ENCODE measurements around the gene SPTBN5.

Gene SPTBN5

DNA sequence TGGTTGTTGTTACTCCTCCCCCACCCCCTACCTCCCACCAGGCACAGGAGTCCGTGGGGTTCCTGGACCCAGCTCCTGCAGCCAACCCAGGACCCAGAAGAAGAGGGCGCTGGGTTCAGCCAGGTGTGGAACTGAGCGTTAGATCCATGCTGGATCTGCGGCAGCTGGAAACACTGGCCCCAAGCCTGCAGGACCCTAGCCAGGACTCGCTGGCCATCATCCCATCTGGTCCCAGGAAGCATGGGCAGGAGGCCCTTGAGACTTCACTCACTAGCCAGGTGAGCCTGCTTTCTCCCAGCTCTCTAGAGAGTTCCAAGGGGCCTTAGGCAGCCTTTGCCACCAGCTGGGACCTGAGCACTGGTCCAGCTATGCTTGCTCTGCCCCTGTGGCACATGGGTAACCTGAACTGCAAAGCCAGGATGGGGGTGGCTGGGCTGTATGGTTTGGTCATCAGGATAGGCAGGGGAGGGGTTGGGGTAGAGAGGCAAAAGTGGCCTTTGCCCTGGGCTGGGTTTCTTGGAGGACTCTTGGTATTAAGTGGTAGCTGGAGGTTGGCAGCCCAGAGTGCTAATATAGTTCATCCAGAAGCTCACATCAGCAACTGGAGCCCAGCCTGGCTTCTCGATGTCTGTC lies 72.9 kb downstream of the SPTBN5 start:
- no peak for DNase-seq

DNA sequence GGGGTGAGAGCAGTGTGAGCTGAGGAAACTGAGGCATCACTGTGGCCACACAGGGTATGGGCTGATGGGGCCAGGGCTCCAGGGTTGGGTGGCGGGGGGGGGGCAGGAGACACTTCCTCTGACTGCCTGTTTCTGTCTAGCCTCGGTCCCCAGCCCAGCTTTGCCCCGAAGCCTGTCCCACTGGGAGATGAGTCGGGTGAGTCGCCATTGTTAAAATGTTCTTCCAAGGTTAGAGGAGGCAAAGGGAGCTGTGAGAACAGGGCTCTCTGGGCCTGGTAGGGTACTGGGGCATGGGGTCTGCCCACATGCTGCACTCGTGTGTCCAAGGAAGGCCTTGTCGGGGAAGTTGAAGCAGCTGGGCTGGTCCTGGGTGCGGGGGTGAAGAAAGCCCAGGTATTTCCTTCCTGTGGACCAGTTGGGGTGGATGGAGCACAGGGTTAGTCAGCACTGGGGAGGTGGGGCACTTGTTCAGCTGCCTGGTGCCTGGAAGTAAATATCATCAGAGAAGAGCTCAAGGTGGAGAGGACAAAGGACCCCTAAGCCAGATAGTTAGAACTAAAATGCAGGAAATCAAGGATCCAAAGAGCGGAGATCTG lies 74.3 kb downstream of the SPTBN5 start:
- no peak for DNase-seq

DNA sequence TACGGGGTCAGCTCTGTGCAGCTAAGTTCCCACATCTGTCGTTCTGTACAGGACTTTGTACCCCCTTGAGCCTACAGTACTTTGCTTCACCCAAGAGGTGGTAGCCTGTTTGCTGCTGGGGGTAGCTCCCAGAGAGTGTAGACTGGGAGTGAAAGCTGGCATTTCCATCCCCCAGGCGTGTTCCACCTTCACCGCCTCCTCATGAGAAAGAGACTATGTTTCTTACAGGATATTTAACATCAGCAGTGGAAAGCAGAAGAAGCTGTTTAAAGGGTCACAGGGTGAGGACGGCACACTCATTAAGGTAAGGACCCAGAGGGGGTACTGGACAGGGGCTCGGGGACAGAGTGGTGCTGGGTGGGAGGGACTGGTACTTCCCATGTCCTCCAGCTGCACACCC lies 76.1 kb downstream of the SPTBN5 start:
- no peak for DNase-seq

DNA sequence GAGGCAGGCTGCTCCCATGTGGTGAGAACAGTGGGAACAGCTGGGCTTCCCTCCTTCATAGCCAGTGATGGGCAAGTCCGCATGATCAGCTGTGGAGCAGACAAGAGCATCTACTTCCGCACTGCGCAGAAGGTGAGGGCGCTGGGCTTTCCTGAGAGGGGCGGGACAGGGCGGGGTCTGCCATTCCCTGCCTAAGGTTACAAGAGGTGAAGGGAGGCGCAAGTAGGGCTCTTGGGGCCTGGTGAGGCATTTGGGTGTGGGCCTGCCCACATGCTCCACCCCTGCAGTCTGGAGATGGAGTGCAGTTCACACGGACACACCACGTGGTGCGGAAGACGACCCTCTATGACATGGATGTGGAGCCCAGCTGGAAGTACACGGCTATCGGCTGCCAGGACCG lies 76.5 kb downstream of the SPTBN5 start:
- no peak for DNase-seq

DNA sequence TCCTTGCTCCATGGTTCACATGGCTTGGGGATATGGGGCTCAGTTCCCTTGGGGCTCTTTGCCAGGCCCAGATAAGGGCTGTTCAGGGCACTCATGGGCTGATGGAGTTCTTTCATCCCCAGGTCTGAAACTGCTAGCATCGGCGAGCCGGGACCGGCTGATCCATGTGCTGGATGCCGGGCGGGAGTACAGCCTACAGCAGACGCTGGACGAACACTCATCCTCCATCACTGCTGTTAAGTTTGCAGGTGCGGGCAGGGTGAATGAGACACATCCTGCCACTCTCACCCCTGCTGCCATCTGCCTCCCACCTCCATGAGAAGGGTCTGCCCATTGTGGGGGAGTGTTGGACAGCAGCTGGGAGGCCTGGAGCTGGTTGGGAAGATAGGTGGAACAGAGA lies 77.1 kb downstream of the SPTBN5 start:
- no peak for DNase-seq

DNA sequence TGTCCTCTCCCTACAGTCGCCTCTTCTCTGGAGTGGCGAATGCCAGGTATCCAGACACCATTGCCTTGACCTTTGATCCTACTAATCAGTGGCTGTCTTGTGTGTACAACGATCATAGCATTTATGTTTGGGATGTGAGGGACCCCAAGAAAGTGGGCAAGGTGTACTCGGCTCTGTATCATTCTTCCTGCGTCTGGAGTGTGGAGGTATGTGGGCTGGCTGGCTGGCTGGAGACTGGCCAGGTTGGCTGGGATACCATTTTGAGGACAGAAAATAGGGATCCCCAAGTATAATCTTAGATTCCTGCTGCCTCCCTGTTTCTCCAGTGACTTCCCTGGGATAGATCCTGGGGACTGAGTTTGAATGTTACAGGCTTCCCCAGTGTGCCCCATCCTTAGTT lies 79.3 kb downstream of the SPTBN5 start:
- DNase-seq: no peak

DNA sequence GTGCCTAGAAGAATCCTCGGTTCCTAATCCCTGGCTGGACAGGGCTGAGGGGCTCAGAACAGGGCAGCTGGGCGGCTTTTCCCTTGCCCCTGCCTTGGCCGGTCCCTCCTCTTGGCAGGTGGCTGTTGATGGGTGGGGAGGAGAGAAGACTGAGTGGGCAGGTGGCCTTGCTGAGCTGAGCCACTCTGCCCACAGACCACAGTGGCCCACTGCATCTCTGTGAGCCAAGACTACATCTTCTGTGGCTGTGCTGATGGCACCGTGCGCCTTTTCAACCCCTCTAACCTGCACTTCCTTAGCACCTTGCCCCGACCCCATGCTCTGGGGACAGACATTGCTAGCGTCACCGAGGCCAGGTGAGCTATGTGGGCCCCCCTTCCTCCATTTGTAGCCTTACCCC lies 80.4 kb downstream of the SPTBN5 start:
- no peak for DNase-seq

DNA sequence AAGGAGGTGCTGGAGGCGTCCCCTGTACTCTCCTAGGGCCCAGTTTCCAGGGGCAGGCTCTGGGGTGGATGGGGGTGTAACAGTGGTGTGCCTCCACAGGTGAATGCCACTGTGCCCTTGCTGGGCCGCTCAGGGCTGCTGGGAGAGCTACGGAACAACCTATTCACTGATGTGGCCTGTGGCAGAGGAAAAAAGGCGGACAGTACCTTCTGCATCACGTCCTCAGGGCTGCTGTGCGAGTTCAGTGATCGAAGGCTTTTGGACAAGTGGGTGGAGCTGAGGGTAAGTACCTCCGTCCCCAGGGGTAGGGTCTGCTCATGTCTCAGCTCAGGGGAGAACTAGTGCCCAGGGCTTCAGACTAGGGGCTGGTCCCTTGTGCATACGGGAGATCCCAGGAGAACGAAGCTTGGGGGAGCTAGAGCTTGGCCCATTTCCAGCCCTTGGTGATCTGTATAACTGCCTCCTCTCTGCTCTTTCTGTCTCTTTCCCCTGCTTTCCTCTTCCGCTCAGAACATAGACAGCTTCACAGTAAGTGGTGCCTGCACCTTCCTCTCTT lies 81.0 kb downstream of the SPTBN5 start:
- DNase-seq: no peak

DNA sequence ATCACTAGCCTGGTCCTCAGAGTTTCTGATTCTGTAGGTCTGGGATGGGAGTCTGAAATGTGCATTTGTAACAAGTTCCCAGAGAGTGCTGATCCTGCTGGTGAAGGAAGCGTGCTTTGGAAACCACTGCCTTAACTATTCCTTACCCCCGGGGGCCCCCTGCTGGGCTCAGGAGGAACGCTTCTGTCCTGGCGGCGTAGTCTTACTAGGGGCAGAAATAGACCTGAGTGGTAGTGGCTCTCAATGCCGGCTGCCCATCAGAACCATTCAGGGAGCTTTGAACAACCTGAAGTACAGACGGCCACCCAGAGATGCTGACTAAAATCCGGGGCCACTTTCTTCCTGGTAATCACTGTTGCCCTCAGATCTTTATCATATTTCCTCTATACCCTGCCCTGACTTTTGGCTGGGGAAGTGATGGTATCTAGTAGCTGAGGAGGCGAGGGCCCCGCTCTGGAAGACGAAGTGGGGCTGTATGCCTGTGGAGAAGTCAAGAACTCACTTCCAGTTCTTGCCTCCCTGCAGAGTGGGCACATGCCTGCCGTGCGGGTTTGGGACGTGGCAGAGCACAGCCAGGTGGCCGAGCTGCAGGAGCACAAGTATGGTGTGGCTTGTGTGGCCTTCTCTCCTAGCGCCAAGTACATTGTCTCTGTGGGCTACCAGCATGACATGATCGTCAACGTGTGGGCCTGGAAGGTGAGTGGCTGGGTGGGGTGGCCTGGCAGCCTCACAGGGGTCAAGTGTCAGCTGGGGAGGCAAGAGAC lies 82.2 kb downstream of the SPTBN5 start:
- no peak for DNase-seq

DNA sequence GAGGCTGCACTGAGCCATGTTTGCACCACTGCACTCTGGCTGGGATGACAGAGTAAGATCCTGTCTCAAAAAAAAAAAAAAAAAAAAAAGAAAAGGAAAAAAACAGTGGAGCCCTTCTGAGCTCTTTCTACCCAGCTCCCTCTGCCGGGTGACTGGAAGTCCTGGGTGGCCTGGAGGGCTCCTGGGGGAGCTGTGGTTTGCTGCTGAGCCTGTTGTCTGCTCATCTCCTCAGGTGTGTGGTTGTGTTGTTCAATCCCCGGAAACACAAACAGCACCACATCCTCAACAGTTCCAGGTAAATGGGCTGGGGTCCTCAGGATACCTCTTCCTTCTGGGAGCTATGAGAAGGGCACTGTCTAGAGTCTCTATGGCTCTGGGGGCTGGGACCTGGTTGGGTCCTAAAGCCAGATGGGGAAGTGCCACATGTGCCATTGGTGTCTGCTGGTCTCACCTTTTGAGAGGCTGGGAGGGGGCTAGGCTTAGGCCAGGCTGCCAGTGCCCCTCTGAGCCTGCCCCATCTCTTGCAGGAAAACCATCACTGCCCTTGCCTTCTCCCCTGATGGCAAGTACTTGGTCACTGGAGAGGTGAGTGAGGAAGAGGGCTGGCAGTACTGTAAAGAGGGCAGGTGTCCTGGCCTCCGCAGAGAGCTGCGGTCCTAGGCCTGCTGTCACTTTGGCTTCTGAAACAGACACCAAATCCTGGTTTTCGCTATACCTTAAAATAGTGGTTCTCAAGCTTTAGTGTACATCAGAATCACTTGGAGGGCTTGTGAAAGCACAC lies 83.0 kb downstream of the SPTBN5 start:
- no peak for DNase-seq

DNA sequence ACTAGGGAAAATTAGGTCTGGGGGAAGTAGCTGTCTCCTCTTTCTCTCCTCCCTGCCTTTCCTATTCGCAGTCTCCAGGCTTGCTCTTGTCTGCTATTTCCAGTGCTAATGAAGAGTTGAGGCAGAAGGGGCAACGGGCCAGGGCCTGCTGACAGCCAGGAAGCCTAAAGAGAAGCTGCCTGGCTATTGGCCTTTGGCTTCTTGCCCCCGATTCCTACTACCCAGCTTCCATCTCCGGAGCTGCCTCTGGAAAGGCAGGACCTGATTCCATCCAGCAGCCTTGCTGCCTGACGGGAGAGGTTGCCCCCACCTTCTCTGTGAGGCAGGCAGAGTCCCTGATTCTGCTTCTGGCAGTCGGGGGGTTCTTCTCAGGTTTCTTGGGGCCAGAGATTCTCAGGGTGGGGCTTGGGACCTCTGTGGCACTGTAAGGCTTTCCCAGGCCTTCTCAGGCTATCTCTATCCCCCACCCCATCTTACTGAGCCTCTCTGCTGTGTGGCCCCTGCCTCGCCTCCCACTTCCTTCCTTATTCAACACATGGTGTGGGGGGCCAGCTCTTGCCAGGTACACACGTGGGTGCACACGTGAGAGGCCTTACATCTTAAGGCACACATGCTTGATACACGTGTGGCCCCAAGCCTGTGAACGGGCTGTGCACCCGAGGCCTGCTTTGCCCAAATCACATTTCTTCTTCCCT lies 84.2 kb downstream of the SPTBN5 start:
- no peak for DNase-seq

DNA sequence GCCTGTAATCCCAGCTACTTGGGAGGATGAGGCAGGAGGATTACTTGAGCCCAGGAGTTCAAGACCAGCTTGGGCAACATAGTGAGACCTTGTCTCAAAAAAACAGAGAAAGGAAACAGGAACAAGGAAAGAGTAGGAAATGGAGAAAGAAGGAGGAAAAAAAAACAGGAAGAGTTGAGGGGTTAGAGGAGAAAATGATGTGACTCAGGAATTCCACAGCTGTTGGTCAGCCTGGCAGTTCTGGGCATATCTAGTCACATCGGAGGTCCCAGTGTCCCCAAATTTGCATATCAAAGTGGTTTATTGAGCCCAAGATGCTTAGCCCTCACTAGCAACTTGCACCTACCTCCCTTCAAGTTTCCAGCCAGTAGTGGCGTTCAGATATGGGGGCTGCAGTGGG lies 84.7 kb downstream of the SPTBN5 start:
- no peak for DNase-seq

DNA sequence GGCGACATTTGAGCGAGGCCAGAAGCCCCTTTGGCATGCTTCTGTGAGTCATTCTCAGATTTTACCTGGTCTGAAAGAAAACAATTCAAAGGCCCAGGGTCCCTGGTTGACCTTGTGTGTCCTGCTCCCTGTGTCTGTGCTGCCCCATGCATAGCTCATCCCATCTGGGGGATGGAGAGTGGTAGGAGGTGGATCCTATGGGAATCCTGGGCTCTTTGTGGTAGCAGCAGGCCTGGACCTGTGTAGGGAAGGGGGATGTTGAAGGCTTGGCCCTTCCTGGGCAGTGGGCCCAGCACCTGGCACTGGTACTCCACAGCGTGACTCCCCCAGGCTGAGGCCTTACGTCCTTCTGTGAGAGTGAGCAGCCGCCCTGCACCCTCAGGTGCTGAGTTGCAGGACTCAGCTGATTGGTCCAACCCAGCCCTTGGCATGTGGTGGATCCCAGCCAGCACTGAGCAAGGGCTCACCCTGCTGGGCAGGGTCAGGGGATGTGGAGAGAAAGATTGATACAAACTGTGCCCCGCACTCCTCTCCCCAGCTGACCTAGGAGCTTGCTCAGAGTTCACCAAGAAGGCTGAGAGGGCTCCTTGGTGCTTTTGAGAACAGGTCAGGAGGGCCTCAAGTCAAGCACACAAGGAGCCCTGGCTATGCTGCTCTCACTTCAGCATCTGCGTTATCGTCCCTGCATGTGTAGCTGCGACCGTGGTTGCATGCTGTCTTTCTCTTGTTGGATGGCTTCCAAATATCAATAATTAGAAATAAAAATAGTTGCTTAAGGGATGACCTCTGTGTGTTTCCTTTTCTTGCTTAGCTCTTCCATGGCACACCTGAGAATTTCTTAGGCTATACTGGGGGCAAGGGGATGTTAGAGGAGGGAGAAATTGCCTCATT lies 87.3 kb downstream of the SPTBN5 start:
- DNase-seq: no peak

DNA sequence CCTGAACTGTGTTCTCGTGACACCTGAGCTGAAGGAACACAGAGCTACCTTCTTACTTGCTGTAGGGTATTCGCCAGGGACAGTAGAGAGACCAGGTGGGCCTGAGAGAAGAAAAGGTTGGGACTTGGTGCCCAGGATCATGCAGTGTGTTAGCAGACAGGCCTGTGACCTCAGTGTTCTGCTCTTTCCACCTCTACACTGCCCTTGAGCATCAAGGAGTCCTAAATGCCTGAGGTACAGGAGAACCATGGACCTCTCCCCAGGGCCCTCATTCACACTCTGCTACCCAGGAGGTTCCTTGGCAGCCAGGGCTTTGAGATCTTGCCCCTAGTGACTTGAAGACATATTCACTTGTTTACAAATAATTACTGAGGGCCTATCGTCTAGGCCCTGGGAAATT lies 88.1 kb downstream of the SPTBN5 start:
- no peak for DNase-seq

DNA sequence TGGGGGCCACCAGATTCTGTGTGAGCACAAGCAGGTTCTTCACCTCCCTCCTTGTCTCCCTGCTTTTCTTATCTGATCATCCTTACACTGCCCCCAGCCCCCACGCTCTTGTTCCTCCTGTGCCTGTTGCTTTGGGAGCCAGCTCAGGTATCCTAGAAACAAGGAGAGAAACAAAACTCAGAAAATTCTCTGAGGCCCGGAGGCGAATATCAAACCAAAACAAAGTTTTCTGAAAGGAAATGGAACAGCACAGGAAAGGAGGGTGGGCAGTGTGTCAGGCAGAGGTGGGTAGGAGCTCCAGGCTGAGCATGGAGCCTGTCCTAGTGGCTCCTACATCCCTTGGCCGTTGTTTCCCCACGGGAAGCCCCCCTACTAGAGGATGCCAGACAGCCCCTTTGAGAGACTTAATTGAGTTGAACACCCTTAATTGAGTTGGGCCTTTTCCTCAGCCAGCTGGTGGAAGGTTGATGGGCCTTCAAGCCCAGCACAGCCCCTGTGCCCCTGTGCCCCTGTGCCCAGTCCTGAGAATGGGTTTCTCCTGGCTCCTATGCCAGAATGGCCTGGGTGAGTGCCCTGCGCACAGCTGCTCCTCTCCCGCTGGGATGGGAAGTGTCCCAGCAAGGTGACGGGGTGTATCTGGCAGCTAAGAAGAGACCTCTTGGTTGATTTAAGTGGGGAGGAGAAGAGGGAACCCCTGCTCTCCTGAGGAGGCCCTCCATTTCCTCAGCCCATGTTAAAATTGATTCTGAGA lies 88.8 kb downstream of the SPTBN5 start:
- DNase-seq: no peak

DNA sequence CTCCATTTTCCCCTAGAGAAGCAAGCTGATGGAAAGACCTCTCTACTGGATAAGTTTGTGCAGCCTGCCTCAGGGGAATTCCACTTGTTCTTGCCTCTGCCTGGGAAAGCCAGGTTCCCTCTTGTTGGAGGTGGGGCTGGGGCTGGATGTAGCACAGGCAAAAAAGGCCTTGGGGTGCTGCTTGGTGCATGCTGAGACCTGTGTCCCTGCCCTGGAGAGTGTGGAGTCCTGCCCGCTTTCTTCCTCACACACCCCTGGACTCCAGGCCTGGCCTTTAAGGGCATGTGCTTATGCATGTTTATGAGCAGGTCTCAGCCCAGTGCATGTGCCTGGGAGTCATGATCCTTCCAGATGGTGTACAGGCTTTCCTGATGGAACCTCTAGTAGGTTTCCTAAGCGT lies 89.5 kb downstream of the SPTBN5 start:
- no peak for DNase-seq

DNA sequence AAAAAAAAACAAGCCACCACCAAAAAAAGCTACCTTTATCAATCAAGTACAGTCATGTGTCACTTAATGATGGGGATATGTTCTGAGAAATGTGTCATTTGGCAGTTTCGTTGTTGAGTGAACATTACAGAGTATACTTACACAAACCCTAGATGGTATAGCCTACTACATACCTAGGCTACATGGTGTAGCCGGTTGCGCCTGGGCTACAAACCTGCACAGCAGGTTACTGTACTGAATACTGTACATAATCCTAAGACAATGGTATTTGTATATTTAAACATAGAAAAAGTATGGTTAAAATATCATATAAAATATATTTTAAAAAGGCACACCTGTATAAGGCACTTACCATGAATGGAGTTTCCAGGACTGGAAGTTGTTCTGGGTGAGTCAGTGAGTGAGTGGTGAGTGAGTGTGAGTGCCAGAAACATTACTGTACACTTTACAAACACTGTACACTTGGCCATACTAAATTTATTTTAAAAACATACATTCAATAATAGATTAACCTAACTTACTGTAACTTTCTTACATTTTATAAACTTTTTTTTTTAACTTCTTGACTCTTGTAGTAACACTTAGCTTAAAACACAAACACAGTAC lies 91.9 kb downstream of the SPTBN5 start:
- DNase-seq: no peak

DNA sequence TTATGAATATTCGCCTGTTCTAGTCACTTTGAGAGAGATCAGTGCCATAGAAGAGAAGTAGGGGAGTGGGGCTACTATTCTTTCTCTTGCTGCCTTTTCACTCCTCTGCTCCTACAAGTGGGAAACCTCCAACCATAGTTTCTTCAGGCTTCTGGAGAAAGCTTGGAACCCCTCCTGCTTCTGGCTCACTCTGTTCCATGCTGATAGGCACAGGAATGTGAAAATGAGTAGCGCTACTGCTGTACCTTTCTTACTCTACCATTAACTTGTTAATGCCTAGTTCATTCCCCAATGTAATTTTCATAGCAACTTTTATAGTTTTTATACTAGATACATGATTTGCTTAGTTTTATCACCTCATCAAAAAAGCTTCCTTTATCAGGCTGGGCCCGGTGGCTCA lies 92.7 kb downstream of the SPTBN5 start:
- DNase-seq: no peak

DNA sequence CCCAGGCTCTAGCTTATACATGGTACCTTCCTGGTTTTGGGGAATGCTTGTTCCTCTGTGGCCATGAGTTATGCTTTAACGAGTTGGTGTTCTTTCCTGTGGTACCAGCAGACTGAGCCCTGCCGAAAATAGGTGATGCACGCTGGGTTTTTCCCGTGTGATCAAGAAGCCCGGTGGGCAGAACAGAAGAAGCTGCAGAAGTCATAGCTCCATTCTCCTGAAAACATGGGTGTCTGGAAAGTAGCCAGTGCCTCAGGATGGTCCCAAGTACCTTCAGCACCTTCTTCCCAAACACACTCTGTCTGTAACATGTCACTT lies 94.4 kb downstream of the SPTBN5 start:
- DNase-seq: no peak

DNA sequence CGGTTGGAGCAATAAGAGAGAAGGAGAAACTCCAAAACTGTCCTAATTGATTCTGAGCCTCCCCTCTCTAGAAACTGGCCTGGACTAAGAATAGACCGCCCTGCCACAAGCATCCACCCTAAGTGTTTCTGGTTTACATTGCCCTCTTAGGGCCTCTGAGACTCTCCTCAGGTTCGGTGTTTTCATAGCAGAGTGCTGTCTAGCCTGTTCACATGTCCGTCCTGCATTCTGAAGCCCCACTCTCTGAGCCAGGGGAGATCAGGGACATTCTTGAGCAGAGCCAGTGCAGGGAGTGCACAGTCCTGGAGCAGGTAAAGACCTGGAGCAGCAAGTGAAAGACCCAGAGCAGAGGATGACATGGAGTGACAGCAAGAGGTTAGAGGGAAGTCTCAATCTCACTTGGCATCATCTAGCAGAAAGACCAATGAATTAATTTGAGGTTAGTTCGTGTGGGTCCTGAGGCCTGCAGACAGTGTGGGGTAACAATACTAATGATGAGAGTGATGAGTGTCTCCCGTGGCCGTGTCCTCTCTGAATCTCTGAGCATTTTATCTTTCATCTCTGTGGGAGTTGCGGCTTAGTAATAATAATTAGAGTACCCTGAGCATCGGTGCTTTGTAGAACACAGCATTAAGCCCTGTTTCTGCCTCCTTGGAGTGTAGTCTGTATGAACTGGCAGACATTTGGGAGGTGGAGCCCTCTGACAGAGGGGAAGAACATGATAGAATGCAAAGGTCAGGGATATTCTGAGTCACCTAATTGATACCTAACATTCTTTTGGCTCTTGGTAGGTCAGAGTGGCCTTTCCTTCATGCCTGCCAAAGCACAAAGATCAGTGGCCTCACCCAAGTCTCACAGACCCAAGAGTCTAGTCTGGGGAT lies 95.0 kb downstream of the SPTBN5 start:
- DNase-seq: no peak

Measured in NCI-H1417 treated with DMSO at 0.1 percent for 48 hours (cell line).